ENCODE results near the gene STPG1.

STPG1 gene

DNA sequence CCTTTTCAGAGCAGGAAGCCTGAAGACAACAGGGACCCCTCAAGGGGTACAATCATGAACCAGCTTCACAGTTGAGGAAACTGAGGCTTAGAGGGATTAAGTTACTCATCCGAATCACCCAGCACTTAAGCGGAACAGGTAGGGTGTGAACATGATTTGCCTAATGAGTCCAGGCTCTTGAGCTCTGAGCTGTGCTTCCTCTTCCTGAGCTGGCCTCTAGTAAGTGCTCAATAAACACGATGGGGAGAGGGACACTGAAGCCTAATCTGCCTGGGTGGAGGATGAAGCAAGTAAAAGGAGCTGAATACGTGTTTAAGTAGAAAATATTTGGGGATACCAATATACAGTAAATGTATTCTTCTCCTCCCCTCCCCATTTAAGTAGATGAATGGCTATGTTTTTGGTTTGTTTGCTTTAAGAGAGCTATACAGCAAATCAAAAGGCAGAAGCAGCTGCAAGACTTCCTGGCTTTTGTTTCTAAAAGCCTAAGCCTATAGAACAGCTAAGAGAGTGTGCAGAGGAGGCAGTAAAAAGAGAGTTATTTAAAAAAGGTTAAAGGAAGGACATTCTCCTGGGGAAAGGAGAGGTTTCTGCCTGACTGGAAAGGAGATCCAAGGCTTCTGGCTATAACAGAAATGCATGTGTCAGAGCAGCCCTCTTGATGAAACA is 20.5 kb downstream of the STPG1 start:
- DNase-seq (ENCODE audit: low spot score): no peak

DNA sequence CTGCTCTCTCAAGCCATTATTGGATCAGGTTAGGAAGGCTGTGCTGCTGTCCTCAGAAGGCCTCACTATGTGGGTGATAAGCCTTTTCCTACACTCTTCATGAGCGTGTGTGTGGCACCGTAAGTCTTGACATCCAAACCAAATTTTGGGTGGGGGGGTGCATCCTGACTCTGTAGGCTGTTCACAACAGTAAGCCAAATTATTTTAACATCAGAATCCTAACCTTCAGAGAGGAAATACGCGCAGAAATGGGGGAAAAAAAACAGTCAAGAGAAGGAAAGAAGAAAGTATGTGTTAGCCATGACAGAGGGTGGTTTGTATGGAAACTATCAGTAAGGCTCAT is 21.0 kb downstream of the STPG1 start:
- no peak for DNase-seq (ENCODE audit: low spot score)

DNA sequence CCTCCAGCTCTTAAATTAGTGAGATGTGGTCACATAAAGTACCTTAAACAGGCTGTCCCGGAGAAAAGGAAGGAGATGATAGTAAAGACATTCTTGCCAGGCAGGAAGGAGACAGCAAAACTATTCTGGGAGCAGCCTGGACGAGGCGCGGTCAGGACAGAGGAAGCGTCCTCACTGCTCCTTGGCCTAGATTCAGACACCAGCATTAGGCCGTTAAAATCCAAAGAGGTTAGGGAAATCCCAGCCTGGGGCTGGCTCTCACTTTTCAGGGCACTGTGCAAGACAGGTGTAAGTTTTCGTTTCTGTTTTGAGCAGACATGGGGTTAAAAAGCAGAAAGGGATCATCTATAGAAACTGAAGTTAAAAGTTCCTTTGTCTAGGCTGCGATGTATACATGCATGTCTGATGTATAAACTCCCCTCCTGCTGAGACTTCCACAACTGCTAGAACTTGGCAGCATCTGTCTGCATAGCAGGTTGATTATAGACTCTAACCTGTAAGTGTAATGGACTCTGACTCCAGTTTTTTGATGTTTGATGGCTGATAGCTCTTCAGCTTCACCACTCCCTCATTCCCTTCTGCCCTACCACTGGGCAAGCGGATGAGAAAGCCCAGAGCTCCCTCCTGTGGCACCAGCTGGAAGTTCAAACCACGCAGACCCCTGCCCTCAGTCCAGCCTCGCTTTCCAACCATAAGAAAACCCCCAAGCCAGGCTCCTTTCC is 21.5 kb downstream of the STPG1 start:
- peak; percentile 58 for DNase-seq (ENCODE audit: low spot score)

DNA sequence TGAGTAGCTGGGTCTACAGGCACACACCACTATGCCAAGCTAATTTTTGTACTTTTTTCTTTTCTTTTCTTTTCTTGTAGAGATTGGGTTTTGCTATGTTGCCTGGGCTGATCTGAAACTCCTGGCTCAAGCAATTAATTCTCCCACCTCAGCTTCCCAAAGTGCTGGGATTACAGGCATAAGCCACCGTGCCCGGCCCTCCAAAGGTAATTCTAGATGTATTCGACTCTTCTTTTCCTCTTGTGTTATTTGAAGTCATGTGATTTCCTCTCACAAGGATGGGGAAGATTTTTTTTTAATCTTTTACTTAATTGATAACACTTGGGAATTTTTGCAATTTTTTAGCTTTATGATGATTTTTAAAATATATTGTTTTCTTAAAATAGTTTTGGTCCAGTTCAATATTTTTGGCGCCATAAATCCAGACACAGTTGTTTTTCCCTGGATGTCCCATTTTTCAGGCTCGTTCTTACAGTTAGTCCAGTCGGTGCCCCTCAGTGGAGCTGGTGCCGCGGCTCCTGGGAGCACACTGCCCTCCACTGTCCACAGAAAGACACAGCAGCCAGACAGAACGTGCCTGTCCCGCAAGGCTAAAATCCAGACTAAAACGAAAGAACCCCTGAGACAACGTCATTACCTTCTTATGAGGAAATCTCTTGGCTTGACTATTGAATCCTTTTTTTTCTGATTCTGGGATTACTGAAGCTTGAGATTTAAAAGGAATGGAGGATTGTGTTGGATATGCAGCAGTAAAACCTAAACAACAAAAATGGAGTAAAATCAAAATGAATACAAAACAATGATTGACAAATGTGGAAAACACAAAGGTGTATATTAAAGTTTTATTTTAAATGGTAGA is 22.4 kb downstream of the STPG1 start:
- DNase-seq (ENCODE audit: low spot score): peak; percentile 62

DNA sequence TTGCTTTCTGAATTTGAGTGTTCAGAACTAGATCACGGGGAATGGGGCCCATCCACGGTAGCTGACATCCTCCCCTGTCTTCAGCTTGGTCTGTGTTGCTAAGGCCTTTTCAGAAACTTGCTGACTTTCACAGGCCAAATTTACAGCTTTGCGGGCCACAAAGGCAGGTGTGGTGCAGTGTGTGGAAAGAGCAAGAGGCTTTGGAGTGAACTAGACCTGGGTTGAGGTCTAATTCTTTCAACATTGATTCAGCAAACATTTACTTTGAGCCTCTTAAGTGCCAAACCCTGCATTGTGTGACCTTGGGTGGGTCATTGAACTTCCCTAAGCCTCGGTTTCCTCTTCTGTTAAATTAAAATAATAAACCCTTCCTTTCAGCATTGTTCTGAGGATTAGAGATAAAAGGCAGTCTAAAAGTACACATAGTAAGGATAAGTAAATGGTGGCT is 24.3 kb downstream of the STPG1 start:
- no peak for DNase-seq (ENCODE audit: low spot score)

DNA sequence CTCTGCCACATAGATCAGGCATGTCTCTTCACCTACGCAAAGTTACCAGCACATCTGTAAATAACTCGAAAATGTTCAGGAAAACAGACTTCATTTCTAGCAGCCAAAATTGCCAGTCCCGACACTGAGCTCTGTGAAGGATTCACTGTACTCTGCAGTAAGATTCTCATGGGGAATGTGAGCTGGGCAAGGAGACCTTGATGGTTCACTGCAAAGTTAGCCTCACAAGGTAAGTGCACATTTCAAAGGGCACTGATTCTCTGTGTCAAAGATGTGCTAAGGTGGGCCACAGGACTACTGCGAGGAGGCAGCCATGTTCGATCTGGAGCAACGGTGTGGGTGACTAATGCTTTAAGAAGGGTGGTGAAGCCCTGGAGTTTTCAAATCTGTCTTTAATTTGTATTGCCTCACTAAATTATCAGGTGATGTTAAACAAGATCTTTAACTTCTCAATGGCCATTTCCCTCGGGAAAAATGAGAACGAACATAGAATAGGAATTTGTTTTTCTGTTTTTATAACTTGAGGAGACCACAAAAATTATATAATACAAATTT is 25.2 kb downstream of the STPG1 start:
- no peak for DNase-seq (ENCODE audit: low spot score)

DNA sequence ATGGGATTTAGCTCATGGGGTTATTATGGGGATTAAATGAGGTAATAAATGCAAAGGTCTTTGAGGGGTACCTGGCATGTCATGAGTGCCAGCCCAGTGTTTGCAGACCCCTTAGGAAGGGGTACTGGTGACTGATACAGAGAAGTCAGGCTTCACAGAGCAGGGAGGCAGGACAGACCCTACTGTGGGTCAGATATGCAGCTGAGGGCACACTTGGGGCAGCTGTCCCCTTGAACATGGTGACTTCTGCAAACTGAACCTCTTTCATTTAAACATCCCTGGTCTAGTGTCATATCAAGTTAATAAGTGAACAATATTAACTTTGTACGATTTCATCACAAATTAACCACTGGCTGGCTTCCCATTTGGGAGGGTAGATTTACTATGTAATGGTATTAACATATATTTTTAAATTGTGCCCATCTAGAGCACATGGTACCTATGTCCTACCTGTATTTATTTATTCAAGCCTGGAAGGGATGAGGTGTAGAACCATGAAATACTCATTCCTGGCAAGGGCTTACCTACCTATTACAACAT is 25.9 kb downstream of the STPG1 start:
- no peak for DNase-seq (ENCODE audit: low spot score)

DNA sequence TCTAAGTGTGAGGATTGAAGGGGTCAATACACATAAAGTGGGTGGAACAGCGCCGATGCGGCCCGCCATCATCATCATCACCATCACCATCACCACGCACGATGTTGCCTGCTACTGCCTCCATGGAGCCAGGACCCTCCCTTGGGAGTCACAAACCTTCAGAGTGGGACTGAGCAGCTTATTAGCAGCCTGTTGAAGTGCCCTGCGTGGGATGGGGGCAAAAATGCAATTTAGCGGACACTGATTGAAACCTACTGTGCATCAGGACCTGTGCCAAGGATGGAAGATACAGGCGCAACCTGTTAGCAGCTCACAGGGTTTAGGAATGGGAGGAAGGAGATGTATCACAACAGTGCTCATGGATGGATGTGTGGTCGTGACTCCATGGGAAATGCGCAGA is 26.7 kb downstream of the STPG1 start:
- no peak for DNase-seq (ENCODE audit: low spot score)

DNA sequence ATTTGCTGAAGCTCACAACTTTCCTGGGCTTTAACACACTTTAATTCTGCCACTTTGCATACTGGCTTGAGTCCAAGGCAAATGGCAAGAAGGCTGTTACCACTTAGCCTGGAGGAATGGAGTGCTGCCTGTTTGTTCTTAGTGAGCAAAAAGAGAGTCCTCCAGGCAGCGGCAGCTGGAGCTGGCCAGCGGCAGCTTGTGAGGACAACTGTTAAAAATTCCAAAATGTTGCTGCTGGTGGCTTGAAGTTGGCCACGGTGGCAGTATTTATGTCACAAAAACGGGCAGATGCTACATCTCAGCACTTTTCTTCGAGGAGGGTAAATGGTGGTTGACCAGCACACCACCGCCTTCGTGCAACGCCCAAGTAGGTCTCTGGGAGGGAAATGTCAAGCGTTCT is 27.3 kb downstream of the STPG1 start:
- no peak for DNase-seq (ENCODE audit: low spot score)

DNA sequence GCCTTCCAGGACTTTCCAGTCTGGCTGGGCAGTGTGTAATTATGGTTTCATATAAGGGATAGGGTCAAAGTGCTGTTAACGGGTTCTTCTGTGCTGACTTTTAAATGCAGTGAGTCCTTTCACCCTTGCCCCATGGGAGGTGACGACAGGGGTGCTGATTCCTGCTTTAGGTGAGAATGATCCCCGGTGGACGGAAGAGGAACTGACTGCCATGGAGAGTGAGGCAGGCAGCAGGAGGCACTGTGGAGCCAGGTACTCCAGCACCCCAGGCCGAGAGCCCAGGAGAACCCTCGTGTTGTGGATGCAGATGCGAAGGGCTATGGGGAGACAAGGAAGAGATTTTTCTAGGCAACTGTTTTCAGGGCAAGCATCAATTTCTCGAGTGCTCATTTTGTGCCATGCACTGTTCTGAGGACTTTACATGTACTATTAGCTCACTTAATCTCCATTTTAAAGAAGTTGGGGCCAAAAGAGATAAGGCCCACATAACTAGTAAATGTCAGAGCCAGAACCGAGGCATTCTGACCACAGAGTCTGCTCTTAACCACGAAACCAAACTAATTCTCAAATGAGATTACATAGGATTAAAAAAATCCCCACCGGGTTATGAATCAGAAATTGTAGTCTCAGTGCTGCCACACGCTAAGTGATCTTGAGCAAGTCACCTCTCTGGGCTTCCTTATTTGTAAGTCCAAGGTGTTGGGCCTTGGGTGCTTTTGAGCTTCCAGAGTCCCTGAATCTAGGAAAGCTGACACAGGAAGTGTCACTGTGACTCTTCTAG is 28.2 kb downstream of the STPG1 start:
- DNase-seq (ENCODE audit: low spot score): peak; percentile 16

DNA sequence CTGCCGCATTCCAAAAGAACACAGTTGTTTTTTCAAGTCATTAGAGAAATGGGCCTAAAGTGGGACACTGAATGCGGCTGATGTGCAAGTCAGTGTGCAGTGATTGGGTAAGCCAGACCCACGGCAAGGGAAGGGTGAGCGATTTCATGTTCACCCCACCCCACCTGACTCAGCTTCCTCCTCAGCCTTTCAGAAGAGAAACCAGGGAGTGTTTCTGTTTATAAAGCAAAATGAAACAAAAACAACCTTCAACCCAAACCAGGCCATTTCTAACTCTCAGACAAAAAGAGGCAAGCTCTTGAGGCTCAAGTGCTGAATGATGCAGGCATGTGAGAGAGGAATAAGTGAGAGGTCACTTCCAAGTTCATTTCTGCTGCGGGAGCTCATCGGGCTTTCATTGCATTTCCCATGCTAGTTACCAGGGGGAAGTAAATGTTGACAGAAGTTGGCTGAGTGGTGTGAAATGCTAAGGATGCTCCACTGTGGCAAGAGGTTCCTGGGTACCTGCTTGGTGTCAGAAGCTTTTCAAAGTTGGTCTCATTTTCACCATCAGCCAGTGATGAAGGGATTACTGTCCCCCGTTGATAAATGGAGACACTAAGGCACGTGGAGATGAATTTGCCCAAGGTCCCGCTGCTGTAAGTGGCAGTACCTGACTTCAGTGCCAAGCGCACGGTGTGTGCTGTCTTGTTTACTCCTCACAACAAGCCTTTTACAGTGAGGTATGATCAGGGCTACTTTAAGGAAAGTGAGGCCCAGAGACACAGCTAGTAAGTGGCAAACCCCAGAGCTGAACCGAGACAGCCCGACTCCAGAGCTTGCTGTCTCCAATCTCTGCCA is 29.1 kb downstream of the STPG1 start:
- DNase-seq (ENCODE audit: low spot score): no peak

DNA sequence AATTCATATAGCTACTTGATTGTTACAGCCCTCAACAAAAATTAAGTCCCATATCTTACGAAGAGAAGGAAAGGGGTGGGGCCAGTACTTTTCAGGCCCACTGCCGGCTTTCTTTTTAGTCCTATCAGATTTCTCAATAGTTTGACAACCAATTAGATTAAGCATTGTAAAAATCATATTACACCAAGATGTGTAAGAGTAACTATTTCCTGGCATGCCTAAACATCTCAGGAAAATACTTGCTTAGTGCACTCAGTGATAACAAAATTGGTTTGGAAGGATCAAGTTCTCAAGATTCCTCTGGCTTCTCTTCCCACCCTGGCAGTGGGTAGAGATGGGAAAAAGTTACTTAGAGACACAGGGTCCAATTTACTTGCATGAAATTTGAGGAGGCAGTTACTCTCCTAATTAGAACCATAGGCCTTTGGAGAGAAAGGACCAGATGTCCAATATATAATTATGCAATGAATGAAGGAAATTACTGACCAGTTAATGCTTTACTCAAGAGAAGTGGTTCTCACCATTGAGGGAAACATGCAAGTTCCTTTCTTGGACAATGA is 30.1 kb downstream of the STPG1 start:
- no peak for DNase-seq (ENCODE audit: low spot score)

DNA sequence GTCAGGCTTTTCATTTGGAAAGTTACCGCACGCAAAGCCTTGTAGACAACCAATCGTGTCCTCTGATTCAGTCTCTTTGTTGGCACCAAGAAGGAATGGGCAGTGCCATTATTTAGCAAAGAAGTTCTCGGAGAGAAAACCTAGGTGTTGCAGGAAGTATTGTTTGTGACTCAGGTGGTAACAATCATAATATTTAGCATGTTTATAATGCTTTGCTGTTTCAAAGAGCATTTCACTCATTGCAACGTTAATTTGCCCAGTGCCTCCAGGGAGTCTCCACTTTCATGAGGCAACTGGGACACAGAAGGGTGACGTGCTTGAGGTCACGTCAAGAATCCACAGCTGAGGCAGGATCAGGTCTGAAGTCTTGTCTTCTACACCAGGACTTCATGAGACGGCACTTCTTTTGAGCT is 31.4 kb downstream of the STPG1 start:
- no peak for DNase-seq (ENCODE audit: low spot score)

DNA sequence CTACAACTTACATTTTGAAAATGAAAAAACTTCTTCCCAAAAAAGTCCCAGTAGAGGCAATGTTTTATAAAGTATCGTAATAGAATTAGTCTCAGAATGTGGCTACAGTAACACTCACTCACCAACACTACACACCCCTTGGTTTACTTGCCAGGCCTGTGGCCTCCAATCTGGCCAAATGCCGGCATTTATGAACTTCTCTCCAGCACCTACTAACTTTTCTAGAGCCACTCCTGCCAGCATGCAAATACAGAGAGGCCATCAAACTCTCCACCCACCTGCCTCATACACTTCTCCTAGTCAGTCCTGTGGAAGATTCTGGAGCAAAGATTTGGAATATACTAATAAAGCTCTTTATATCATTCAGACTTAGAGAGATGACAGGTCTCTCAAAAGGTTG is 32.3 kb downstream of the STPG1 start:
- DNase-seq (ENCODE audit: low spot score): no peak

DNA sequence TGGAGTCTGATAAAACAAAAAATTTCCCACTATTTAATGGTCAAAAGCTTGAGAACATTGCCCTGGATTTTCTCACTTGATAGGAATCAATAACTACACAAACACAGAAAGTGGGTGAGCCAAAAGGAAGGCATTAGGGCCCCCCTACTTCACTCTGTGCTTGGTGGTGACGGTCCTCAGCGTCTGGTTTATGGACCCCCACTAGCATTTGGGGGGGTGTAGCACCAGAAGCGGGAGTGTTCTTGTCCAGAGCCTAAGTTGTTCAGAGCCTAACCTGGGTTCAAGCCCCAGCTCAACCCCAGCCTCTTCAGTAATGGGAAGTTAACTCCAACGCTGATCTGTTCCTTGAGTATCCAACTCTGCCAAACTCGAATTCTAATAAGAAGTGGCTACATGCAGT is 33.1 kb downstream of the STPG1 start:
- no peak for DNase-seq (ENCODE audit: low spot score)

DNA sequence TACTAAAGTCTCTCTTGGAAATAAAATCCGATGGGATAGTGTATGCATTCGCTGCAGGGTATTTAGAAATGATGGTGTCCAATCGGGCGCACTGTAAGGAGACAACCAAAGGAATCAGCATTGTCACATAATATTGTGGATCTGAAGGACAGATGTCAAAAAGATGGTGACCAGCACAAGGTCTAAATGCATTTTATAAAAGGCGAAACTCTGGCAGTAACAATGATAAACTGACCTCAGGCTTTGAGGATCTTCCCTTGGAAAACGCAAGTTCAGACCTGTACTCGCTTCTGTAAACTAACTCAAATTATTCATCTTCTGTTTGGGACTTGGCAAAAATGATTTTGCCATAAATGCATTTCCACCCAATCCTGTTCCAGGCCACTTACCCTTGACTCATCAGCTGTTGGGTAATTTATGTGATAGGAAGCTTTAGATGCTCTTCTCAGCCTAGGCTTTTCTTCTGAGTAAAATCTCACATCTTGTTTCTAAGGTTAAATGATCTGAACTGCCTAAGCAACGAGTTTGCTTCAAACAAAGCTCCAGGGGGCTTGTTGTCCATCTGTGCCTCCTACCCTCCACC is 33.8 kb downstream of the STPG1 start:
- no peak for DNase-seq (ENCODE audit: low spot score)

DNA sequence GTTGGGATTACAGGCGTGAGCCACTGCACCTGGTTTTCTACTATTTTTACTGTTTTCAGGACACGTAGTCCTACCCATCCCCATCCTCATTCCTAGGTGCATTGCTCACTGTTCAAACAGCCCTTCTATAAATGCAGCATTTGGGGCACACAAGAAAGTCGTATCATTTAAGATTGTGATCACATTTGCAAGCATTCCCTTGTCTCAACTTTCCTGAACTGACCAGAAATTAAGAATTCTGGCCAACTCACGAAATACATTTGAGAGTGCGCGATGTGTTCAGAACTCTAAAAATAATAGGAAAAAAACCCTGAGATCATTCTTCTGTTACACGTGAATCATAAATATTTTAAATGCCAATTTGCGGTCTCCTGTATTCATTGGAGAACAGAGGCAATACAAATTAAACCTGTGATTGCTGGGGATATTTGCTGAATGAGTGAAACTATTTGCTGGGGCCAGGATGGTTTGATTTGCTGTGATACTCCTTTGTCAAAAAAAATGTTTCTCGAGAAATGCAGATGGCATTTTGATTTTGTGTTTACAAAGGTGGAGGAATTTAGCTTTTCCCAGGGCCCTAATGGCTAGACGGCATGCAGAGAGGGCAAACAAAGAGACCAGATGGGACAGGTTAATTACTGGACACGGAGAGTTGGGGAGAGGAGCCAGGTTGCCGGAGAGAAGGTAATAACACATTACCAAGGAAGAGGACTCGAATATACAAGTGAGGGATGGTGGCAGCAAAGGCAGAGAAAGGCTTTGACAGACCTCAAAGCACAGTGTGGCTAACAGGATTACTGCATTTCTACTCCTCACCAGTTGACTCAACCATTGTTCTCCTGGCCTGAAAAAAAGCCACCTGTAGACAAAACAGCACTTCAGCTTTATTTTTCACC is 38.4 kb downstream of the STPG1 start:
- no peak for DNase-seq (ENCODE audit: low spot score)

DNA sequence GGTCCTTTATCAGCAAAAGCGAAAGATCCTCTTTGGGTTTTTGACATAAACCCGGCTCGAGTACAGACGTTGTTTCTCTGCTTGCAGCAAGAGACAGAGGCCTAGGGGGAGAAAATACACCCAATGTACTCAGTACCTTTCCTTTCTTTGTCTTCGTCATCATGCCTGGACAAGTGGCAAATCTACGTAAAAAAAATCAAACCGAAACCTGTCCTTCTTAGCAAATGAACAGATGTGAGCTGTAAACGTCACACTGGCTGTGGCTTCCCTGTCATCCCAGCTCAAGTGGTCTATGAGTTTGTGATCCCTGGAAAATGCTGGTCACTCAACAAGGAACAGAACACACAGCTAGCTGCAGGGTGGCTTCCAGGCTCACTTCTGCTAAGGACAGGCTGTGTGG is 39.9 kb downstream of the STPG1 start:
- DNase-seq (ENCODE audit: low spot score): no peak

DNA sequence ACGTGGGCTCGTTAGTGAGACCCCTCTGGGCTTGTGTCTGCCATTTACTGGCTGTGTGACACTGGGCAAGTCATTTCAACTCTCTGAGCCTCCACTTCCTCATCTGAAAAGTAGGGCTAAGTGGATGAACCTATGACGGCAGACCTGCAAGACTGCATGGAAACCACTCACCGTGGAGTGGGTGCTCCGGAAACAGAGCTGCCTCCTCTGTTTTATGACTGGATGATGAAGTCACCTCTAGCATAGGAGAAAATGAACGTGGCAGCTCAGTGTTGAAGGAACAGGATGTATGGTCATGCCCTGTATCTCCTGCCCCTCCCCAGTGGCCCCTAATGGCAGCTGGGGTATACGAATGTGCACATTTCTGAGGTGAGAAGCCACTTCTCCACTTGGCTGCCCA is 40.5 kb downstream of the STPG1 start:
- DNase-seq (ENCODE audit: low spot score): no peak

All from SW480 (cell line).